Skin epidermis (tissue), 12 donors: Measurements from ENCODE around the gene SPRED2.

ENCODE experiments used
- H3K27ac ChIP-seq, 21 experiments: fragments of 200-600 bp; sonication (generic) in 11 of 21; one replicate each; pipeline ENCODE4 v1.5.0; 2020; ENCODE audit warnings: mild to moderate bottlenecking in 3 of 21, inconsistent platforms in 2 of 21, moderate library complexity in 2 of 21
- H3K4me3 ChIP-seq, 7 experiments: fragments of 200-600 bp; sonication (generic) in 2 of 7; one replicate each; pipeline ENCODE4 v1.5.0; 2020; ENCODE audit warnings: inconsistent platforms in 2 of 7, mild to moderate bottlenecking in 2 of 7, moderate library complexity in 1 of 7

SPRED2 gene

DNA sequence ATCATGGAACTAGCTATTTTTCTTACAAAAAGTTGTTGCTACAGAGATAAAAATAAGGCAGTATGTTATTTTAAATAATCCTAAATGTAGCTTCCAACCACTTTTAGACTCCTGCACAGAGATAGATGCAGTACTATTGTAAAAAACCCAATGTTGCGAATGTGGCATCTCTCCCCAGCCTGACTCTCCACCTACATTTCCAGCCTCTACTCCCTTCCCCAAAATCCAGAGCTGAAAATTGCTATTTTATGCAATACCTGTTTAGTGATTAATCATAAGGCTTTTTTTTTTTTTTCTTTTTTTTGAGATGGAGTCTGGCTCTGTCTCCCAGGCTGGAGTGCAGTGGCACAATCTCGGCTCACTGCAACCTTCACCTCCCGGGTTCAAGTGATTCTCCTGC lies 39.4 kb downstream of the SPRED2 start:
- Histone ChIP-seq H3K4me3 (no peak overlapping the region), H3K27ac (no peak overlapping the region)

DNA sequence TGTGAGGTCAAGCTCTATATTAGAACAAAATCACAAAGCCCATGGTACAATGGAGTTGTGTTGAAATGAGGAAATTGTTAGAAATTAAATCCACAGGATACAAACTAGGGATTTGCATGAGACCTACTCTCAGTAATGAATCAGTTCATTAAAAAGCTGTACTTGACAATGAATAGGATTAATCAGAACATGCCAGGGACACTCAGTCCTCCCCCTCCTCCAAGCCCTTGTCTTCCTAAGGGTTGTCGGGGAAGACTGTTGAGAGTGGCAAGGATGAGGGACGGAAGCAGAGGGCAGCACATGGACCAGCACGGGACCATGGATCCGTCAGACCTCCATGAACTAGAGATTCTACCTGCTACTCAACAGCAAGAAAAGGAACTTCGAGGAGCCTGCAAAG lies 39.8 kb downstream of the SPRED2 start:
- Histone ChIP-seq H3K27ac (no peak overlapping the region), H3K4me3 (no peak overlapping the region)

DNA sequence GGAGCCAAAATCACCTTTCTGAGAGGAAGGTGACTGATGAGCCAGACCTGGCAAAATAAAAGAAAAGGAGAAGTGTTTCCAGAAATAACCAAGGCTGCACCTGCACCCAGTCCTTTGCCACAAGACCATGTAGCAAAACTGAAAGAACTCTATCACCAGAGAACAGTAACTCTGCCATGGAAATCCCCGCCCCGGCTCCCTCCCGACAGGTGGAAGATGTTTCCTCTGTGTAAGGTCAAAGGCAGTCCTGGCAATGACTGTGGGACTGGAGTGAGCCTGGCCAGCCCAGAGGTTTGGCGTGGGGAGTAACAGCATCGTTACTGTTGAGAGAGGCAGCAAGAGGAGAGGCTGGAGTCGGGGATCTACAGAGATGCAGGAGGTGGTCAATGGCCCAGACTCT lies 42.3 kb downstream of the SPRED2 start:
- Histone ChIP-seq H3K27ac (no peak overlapping the region), H3K4me3 (no peak overlapping the region)

DNA sequence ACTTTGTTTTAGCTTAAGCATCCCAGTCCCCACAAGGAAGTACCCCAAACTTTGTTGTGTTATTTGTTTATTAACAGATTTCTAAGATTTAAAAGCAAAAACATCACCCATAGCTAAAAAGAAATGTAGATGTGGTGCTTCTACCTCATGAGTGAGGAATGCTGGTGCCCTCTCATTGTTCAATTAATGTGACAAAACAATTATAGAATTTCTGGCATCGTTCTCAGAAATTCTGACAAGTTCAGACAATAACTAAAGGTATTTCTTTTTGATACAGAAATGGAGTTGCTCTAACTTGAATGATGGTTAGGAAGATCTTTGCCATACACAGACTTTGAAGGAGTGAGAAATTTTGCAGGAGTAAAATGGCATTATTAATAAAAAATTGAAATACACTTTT lies 42.9 kb downstream of the SPRED2 start:
- no peak overlapping the region for H3K4me3 ChIP-seq
- peak overlapping the region in 2 of 21 experiments; percentile 21 to 49 for H3K27ac ChIP-seq

DNA sequence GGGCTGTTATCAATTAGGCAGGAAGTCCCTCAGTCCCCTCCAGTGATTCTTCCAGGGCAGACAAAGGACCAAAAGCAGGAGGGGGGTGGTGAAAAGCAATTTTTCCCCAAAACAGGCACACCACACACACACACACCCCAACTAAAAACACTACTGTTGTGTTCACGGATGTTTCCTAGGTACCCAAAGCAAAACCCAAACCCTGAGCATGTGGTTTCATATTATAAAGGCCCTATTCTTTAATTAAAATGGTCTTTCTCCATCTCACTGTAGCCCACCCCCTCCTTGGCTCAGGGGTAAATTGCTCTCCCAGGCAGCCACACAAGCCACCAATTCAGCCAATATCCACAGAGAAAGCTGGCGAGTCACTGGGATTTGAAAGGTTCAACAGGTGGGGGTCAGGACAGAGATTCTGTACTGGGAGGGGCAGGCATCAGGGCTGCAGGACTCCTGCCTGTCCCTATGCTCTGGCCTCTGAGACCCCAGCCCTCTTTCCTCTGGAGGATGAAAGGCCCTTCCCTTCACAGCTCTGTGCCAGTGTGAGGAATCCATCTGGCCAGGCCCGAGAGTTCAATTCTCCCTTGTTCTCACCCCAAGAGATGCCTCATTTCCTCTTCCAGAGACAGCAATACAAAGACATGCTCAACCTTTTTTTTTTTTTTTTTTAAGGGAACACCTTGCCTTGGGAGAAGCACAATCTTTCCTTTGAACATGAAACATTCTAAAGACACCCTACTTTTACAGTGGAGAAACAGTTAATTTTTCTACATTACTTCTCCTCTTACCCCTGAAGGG lies 43.6 kb downstream of the SPRED2 start:
- H3K27ac ChIP-seq, result peak overlapping the region in 7 of 21 experiments; percentile 11 to 50 (median 24)
- H3K4me3 ChIP-seq, result no peak overlapping the region

DNA sequence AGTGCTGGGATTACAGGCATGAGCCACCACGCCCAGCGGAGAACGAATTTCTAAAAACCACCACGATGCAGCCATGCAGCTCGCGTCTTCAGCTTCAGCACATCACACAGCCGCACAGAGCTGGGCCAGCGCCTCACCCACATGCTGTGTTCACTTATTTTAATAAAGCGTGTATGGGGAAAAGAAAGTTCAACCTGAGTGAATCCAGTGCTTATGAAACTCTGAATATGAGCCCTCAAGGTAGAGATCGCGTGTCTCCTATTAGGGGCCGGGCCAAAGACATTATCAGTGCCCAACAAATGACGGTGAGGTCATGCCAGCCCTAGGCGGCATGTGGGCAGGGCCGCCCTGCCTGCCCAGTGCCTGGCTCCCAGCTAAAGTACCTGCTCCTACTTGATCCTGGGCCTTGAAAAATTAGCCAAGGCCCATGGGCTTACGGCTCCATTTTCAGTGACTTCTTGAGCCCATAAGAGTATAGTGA lies 44.3 kb downstream of the SPRED2 start:
- Histone ChIP-seq H3K4me3 (no peak overlapping the region), H3K27ac (peak overlapping the region in 6 of 21 experiments; percentile 11 to 50 (median 35))

DNA sequence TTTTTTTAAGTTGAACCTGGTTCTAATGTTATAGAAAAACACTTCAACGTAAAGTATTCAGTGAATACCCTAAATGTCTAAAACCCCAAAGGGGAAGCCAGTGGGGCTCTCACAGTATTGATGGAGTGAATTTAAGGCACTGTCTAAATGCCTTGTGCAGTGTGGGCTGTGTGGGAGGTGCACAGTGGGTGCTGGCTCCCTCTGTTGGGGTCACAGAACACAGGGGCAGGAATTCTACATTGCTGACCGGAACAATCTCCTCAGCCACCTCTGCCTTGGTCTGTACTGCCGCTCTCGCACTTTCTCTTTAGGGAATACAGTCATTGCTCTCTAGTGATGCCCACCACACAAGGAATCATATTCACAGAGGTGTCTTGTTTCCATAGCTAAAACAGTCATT lies 45.4 kb downstream of the SPRED2 start:
- no peak overlapping the region for H3K4me3 ChIP-seq
- no peak overlapping the region for H3K27ac ChIP-seq

DNA sequence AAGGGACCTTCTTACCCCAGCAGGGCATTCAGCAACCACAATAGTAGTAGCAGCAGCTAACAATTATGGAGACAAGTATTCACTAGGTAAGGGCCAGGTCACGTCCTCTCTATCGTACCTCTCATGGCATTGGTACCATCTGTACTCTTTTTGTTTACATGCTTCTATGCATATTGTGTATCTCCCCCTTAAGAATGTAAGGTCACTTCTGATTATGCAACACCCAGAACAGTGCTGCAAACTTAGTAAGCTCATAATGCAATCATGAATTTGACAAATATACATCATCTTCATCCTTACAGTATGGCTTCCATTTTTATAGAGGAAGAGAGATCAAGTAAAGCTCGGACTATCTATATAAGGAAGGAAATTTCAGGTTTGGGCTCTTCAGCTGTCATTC lies 46.1 kb downstream of the SPRED2 start:
- H3K27ac ChIP-seq, result no peak overlapping the region
- no peak overlapping the region for H3K4me3 ChIP-seq

DNA sequence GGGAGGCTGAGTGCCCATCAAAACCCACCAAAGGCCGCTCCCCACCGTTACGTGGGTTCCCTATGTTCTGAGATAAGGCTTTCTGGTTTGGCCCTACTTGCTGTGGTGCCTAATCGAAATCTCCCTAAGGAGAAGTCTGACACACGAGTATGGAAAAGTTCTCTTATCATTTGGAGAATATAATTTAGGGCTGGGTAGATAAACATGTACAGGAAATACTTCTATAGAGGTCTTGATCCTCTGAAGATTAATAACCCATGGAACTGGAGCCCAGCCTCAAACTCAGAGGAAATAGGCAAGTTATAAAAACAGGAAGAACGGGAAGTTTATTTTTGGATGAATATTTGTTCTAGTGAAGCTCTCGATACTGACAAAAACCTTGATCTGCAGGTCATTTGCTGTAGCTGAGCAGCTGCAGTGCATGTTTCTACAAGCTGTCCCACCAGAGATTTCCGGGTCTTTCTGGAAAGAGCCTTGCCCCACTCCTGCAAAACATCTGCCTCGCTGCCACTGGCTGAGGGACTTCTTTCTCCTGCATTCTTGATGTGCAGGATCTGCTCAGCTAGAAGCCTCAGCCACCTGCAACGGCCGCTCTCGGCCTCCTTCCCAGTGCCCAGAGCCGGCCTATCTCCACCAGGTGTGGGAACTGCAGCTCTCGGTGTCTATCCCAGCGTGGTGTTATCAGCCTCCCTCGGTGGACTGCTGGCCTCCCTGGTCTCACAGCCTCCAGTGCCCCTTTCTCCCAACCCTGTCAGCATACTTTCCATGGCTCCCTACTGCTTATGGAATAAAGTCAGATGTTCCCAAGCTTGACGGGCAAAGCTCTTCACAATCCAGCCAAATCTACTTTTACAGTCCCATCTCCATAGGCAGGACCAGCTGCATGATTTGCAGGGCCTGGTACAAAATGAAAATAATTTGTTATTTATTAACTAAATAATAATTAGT lies 48.6 kb downstream of the SPRED2 start:
- peak overlapping the region in 18 of 21 experiments; percentile 2 to 78 (median 67) for H3K27ac ChIP-seq

DNA sequence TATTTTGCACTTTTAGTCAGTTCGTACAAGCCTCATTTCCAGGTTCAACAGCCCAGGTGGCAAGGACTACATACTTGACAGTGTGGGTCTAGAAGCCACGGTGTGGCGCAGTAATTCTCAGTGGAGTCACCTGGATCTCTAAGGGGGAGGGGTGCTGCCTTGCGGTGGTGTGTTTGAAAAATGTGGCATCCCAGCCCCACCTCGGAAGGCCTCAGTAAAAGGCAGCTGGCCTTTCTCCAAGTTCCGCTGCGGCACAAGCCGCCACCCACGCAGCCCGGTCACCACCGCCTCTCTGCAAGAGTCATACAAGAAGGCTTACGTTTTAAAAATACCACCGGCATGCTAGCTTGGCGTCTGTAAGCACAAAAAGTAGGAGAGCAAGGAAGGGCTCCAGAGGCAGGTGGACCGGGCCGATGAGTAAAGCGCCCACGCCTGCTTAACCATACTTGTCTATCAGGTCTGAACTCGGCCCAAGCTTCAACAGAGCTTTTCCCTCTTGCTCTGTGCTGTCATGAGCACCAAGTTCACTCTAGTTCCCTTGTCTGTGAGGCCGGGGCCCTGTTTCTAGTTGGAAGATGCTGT lies 49.5 kb downstream of the SPRED2 start:
- peak overlapping the region in 18 of 21 experiments; percentile 2 to 78 (median 67) for H3K27ac ChIP-seq
- peak overlapping the region in 1 of 7 experiments; percentile 4 for H3K4me3 ChIP-seq

More for the DNA sequence above, 48.6 kb downstream of the SPRED2 start:
- H3K4me3 ChIP-seq, result no peak overlapping the region

DNA sequence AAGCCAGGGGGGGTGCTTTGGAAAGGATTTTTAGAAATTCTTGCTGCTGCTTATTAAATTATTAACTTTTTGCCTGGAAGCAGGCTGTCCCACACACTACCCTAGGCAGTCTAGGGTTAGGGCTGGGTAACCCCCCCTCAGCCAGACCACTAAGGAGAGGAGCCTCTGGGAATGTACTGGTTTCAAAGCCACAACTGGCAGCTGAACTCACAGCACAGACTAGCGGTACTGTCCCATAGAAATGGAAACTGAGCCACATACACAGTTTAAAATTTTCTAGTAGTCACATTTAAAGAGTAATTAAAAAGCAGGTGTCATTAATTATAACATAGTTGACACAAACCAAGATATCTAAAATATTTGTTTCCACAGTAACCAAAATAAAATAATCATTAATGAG lies 50.1 kb downstream of the SPRED2 start:
- H3K27ac ChIP-seq, result peak overlapping the region in 9 of 21 experiments; percentile 66 to 78 (median 72)
- H3K4me3 ChIP-seq, result no peak overlapping the region

DNA sequence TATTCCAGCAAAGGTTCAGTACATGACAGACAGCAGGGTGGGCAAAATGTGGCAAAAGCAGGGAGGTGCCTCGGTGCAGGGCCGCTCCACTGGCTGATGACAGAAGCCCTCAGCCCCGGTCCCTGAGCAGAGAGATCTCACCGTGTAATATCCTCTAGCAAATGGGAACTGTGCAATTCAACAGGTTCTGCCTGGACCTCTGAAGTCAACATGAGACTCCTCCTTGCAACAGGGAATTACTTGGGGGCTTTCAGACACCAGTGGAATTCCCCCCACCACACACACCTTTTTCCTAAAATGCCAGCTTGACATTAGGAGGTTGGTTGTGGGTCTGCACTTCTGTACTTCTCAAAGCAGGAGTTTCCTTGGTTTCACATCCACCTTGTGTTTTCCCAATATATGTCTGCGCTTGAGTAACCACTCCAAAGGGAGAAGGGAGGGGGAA lies 50.8 kb downstream of the SPRED2 start:
- no peak overlapping the region for H3K4me3 ChIP-seq
- no peak overlapping the region for H3K27ac ChIP-seq

DNA sequence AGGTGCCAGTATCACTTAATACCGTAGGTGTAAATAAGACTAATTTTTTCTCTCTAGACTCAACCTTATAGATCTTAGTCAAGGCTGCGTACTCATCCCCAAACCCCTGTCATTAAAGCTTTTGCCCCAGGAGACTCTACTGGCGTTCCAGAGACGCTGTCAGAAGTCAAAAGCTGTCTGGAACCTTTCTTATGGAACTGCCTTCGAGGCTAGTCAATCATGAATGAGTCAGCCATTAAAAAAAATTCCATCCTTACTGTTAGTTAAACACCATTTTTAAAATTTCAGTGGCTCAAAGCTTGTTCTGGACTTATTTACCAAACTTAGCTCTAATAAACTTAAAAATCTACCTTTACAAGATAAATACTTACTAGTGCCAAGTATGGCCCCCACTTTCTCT lies 52.1 kb downstream of the SPRED2 start:
- Histone ChIP-seq H3K4me3 (no peak overlapping the region), H3K27ac (no peak overlapping the region)

DNA sequence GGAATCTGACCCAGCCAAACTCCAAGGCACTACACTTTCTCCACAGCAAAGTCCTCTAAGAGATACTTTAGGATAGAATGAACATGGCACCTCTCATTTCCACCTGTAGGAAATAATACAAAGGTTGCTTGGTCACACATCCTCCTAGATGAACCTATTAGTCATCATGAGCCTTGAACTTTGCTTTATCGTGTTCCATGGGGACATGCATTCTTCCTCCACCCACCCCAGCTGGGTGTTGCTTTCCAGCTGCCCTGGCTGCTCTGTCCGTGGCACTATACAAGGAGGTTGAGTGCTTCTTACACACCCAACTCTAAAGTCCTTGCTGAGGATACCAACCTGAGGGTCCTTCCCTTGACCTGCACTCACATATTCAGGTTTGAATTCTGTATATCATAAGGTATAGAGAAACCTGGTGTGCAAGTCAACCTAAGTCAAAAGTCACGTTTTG lies 52.7 kb downstream of the SPRED2 start:
- no peak overlapping the region for H3K4me3 ChIP-seq
- H3K27ac ChIP-seq, result no peak overlapping the region

DNA sequence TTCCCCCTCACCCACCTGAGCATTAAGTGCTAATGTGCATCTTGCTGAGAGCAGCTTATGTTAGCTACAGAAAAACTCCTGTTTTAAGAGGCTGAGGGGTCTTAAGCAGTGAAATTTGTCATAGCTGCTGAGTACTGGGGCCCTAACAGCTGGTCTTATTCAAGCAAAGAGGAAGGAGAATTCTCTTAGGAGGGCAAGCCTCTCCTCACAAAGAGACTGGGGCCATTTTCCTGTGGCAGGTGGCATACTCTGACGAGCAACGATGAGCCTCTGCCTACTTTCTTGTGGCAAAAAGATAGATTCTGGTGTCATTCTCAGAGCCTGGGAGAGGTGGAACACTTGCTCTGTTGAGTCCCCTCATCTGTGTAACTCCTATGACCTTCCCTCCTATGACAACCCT lies 53.2 kb downstream of the SPRED2 start:
- Histone ChIP-seq H3K4me3 (no peak overlapping the region), H3K27ac (no peak overlapping the region)

DNA sequence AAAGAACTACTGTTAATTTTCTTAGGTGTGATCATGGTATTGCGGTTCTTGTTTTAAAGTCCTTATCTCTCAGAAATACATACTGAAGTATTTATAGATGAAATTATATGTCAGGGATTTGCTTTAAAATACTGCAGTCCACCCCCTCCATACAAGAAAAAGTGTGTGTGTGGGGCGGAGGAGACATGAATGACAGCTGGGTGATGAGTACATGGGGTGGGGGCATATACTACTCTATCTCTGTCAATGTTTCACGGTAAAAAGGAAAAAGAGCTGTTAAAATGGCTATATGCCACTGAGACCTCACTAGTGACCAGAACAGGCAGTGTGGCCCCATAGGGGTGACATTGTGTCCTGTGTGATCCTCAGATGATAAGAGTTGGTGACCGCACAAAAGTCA lies 54.1 kb downstream of the SPRED2 start:
- Histone ChIP-seq H3K27ac (no peak overlapping the region), H3K4me3 (no peak overlapping the region)

DNA sequence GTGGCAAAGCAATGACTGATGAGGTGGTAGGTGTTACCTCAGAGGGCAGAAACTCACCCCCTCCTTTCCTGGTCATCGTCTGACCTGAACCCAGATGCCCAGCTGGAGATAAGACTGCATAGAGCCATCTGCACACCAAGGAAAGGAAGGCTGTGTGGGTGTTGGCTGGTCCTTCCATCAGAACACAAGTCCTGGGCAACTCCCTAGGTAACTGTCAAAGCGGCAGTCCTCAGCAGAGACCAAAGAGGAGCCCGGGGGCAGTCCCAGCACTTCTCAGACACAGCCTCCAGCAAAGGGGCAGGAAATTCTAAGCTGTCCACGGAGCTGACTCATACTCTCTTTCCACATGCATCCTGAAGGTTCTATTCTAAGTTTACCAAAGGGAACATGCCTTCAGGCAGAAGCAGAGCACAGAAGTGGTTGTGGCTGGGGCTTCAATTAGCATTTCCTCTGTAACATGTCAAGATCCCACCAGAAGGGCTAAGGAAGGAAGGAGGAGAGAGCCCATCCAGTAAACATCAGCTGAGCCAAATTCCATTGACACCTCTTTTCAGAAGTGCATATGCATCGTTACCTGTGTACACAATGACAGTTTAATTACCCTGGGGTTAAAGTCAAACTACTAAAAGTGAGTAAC lies 54.7 kb downstream of the SPRED2 start:
- H3K27ac ChIP-seq, result no peak overlapping the region
- H3K4me3 ChIP-seq, result no peak overlapping the region

DNA sequence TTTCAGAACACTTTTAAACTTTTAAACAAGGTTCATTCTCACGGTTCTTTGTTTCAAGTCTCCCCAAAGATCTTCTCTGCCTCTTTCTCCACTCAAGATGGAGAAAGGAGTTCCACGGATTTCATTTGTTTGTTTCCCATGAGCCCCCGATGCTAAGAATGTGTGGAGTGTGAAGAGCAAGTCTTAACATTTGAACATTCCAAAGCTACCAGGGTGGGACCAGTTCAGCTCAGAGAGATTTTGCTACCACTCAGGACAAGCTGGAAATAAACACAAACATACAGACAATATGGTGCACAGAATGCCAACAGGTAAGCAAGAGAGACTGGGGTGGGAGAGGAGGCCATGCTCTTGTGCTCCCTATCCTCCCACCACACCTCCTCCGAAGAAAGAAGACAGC lies 56.7 kb downstream of the SPRED2 start:
- no peak overlapping the region for H3K27ac ChIP-seq
- H3K4me3 ChIP-seq, result no peak overlapping the region

DNA sequence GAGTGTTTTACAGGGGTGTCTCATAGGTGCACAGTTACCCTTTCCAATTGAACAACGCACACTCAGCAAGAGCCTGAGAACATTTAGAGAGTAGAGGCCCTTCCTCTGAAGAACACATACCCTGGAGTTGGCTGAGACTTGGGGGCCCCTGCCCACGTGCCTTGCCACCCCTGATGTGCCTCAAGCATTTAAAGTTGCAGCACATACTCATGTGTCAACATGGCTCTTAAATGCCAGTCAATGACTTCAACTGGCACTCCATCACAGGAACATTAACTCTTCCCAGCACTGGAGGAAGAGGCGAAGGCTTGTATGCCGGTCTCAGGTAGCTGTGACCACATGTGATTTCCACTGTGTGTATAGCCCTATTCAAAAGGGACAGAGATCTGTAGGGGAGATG lies 57.4 kb downstream of the SPRED2 start:
- no peak overlapping the region for H3K4me3 ChIP-seq
- peak overlapping the region in 1 of 21 experiments; percentile 5 for H3K27ac ChIP-seq

DNA sequence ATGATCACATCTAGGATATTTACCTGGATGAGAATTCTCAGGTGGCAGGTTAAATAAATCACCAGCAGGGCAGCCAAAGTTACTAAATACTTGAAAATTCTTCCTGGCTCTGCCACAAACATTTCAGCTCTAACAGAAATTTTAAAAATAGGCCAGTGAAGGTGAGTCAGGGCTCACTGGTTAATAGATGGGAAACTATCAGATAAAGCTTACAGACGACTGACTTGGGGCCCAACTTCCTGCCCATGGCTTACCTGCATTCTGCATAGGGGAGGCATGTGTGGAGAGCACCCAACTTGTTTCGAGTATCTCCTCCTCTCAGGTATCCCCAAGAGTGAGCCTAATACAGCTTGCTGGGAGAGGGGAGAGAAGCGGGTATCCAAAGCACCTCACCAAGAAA lies 57.8 kb downstream of the SPRED2 start:
- H3K4me3 ChIP-seq, result no peak overlapping the region
- H3K27ac ChIP-seq, result peak overlapping the region in 1 of 21 experiments; percentile 5
